ENCODE data around the gene ELF3.
"Not testable (repeated sequence)": the region's sequence is repeated elsewhere in the genome, so short reads cannot be mapped to it uniquely, and the experiment has no call there.

The ELF3 gene

DNA sequence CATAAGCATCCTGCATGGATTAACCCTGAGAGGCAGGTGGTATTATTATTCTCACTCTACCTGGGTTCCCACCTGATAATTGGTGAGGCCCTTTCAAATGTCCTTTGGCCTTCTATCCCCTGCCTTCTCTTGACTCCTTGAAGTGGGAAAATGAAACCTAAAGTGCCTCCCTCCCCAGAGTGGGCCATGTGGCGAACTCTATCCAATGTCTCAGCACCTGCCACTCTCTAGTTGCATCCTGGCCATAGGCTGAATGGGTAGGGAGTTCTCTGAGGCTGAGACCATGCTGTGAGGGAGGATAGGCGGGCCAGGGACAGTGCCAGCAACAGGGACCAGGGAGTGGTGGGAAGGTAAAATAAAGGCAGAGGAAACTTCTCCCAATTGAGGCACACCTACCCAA, 35.3 kb downstream of the ELF3 start:
- TF ChIP-seq, protein P1, sequence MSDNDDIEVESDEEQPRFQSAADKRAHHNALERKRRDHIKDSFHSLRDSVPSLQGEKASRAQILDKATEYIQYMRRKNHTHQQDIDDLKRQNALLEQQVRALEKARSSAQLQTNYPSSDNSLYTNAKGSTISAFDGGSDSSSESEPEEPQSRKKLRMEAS (IDR thresholded peaks at IDR 0.05; ENCODE audit: low read depth, low read length), result no peak
- DNase-seq (ENCODE audit: low read depth), result no peak
- no peak overlapping the region for H3K4me3 ChIP-seq (ENCODE audit: low read depth, low read length)

DNA sequence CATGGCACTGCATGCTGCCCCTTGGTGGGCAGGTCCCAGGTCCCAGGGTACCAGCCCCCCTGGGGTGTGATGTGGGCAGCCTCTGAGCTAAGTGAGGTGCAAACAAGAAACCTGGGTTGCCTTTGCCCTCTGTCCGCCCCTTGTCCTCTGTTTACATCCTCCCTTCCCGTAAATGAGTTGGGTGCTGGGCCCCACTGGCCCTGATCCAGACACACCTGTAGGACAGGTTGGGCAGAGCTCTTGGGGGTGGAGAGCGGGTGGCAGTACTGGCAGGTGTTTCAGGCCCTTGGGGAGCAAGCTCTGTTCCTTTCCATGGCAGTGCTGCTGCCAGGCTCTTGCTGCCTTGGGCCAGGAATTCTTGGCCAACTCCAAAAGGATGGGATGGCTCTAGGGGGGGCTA, 35.8 kb downstream of the ELF3 start:
- no peak overlapping the region for H3K4me3 ChIP-seq (ENCODE audit: low read depth, low read length)
- no peak for DNase-seq (ENCODE audit: low read depth)
- TF ChIP-seq, protein P2, sequence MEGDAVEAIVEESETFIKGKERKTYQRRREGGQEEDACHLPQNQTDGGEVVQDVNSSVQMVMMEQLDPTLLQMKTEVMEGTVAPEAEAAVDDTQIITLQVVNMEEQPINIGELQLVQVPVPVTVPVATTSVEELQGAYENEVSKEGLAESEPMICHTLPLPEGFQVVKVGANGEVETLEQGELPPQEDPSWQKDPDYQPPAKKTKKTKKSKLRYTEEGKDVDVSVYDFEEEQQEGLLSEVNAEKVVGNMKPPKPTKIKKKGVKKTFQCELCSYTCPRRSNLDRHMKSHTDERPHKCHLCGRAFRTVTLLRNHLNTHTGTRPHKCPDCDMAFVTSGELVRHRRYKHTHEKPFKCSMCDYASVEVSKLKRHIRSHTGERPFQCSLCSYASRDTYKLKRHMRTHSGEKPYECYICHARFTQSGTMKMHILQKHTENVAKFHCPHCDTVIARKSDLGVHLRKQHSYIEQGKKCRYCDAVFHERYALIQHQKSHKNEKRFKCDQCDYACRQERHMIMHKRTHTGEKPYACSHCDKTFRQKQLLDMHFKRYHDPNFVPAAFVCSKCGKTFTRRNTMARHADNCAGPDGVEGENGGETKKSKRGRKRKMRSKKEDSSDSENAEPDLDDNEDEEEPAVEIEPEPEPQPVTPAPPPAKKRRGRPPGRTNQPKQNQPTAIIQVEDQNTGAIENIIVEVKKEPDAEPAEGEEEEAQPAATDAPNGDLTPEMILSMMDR (IDR thresholded peaks at IDR 0.05; ENCODE audit: low read depth, low read length), result no peak
- TF ChIP-seq, protein P1 (IDR thresholded peaks at IDR 0.05; ENCODE audit: low read depth, low read length), result no peak
- TF ChIP-seq MYC (IDR thresholded peaks at IDR 0.05; ENCODE audit: low read depth, low read length) (no peak), POLR2A (IDR thresholded peaks at IDR 0.05; ENCODE audit: extremely low read depth, insufficient read length) (no peak)

DNA sequence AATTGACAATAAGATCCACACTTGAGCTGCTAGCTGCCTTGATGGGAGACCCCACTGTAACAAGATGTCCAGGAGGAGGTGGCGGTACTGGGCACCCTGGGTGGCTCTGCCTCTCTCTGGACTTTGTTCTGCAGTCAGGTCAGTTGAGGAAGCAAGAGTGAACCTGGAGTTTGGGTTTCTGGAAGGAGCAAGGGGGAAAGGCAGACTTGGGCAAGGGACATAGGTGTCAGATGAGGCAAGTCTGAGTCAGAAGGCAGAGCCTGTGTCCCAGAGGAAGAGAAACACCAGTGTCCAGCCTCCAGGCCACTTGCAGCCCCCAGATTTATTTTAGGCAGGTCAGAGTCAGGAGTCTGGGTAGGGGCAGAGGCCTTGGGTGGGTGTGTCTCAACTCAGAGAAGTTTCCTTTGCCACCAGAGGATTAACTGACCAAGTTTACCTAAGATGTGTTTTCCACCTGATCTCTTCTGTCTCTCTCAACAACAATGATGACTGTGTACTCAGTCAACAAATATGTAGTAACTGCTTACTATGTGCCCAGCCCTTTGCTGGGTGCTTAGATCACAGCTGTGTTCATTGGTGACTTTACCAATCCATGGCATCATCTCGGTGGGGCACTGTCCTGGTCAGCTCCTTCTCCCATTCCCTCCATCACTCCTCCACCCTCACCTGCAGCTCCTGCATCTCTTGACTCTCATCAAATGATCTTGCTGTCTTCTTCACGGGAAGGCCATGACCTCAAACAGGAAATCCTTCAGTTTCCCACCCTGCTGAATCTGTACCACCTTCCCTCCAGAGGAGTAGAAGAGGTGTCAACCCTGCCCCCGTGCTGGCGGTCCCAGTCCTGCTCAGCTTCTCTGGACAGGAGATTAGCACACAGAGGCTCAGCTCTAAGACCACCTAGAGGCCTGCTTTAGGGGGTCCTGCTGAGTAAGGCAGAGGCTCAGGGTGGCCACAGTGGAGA, 36.6 kb downstream of the ELF3 start:
- TF ChIP-seq POLR2A (IDR thresholded peaks at IDR 0.05; ENCODE audit: extremely low read depth, insufficient read length), result no peak
- TF ChIP-seq MYC (IDR thresholded peaks at IDR 0.05; ENCODE audit: low read depth, low read length), result no peak
- TF ChIP-seq, protein P2 (IDR thresholded peaks at IDR 0.05; ENCODE audit: low read depth, low read length), result no peak
- TF ChIP-seq, protein P1 (IDR thresholded peaks at IDR 0.05; ENCODE audit: low read depth, low read length), result no peak
- no peak overlapping the region for H3K4me3 ChIP-seq (ENCODE audit: low read depth, low read length)
- no peak for DNase-seq (ENCODE audit: low read depth)

DNA sequence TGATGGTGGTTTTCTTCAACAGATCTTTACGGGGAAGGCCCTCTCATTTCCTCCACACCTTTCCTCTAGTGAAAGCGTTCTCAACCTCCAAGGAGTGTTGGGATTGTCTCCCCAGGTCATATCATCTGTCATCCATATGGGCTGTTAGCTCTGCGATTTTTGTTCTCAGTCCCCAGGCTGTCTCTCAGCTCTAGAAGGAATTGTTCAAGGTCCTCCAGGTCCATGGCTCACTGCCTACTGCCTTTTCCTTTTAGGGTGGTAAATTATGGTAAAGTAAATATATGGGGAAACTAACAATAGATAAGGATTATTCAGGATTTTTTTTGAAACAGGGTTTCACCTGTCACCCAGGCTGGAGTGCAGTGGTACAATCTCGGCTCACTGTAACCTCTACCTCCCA, 37.6 kb downstream of the ELF3 start:
- H3K4me3 ChIP-seq (ENCODE audit: low read depth, low read length), result no peak overlapping the region
- no peak for DNase-seq (ENCODE audit: low read depth)
- TF ChIP-seq, protein P2 (IDR thresholded peaks at IDR 0.05; ENCODE audit: low read depth, low read length), result no peak
- no peak for TF ChIP-seq MYC (IDR thresholded peaks at IDR 0.05; ENCODE audit: low read depth, low read length)
- TF ChIP-seq, protein P1 (IDR thresholded peaks at IDR 0.05; ENCODE audit: low read depth, low read length), result no peak

DNA sequence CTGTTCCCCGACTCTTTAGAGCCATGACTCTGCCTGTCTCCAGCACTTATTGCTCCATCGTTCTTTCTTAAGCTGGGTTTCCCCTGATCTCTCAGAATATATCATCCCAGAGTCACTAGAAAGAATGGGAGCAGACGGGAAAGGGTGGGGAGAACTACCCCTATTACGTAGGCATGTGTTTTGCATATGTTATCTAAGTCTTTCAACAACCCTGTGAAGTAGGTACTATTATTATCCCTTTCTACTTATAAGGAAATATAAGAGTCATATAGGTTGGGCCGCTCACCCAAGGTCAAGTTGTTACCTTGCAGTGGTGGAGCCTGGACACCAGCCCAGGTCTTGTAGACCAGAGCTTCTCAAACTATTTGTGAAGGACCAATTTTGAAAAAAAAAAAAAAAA, 38.7 kb downstream of the ELF3 start:
- TF ChIP-seq, protein P1 (IDR thresholded peaks at IDR 0.05; ENCODE audit: low read depth, low read length), result no peak
- TF ChIP-seq POLR2A (IDR thresholded peaks at IDR 0.05; ENCODE audit: extremely low read depth, insufficient read length), result no peak
- no peak for DNase-seq (ENCODE audit: low read depth)
- H3K4me3 ChIP-seq (ENCODE audit: low read depth, low read length), result no peak overlapping the region

DNA sequence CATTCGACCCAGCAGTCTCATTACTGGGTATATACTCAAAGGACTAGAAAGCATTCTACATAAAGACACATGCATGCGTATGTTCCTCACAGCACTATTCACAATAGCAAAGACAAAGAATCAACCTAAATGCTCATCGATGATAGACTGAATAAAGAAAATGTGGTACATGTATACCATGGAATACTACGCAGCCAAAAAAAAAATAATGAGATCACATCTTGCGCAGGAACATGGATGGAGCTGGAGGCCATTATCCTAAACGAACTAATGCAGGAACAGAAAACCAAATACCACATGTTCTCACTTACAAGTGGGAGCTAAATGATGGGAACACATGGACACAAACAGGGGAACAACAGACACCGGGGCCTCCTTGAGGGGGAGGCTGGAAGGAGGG, 43.7 kb downstream of the ELF3 start:
- no peak for DNase-seq (ENCODE audit: low read depth)
- TF ChIP-seq MYC (IDR thresholded peaks at IDR 0.05; ENCODE audit: low read depth, low read length) (no peak), POLR2A (IDR thresholded peaks at IDR 0.05; ENCODE audit: extremely low read depth, insufficient read length) (no peak)
- TF ChIP-seq, protein P1 (IDR thresholded peaks at IDR 0.05; ENCODE audit: low read depth, low read length), result no peak
- TF ChIP-seq, protein P2 (IDR thresholded peaks at IDR 0.05; ENCODE audit: low read depth, low read length), result no peak
- H3K4me3 ChIP-seq (ENCODE audit: low read depth, low read length), result no peak overlapping the region

DNA sequence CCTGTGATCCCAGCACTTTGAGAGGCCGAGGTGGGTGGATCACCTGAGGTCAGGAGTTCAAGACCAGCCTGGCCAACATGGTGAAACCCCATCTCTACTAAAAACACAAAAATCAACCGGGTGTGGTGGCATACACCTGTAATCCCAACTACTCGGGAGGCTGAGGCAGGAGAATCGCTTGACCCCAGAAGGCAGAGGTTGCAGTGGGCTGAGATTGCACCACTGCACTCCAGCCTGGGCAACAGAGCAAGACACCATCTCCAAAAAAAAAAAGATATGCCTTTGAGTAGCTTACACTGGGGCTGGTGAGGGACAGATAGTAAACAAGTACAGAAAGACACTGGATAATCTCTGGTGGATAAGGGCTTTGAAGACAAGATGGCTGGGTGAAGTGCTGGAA, 44.3 kb downstream of the ELF3 start:
- not testable (repeated sequence) for H3K4me3 ChIP-seq (ENCODE audit: low read depth, low read length); DNase-seq (ENCODE audit: low read depth)
